OCI-LY7 (cell line): ENCODE measurements around the gene AGPAT3.

Experiments used
- EZH2phosphoT487 ChIP-seq: fragments of 200-600 bp; sonication (generic); IDR thresholded peaks from 2 replicates; pipeline ENCODE4 v1.6.1; 2018; ENCODE audit warnings: low read depth, borderline replicate concordance, mild to moderate bottlenecking, mixed run types, antibody characterized with exemption, low read length, moderate library complexity, mixed read lengths
- TF ChIP-seq, protein P1 (sequence below): fragments of 200-600 bp; sonication (generic); conservative IDR thresholded peaks from 2 replicates; pipeline ENCODE4 v1.5.1; 2014; ENCODE audit warnings: mild to moderate bottlenecking, antibody characterized with exemption, low read length, moderate library complexity, mixed read lengths

- TF ChIP-seq, protein P1, sequence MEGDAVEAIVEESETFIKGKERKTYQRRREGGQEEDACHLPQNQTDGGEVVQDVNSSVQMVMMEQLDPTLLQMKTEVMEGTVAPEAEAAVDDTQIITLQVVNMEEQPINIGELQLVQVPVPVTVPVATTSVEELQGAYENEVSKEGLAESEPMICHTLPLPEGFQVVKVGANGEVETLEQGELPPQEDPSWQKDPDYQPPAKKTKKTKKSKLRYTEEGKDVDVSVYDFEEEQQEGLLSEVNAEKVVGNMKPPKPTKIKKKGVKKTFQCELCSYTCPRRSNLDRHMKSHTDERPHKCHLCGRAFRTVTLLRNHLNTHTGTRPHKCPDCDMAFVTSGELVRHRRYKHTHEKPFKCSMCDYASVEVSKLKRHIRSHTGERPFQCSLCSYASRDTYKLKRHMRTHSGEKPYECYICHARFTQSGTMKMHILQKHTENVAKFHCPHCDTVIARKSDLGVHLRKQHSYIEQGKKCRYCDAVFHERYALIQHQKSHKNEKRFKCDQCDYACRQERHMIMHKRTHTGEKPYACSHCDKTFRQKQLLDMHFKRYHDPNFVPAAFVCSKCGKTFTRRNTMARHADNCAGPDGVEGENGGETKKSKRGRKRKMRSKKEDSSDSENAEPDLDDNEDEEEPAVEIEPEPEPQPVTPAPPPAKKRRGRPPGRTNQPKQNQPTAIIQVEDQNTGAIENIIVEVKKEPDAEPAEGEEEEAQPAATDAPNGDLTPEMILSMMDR, result no peak
- no peak for TF ChIP-seq EZH2phosphoT487
Observed at GRCh38 chr21:43951911-43952703, 87.1 kb downstream of the AGPAT3 start.
